ENCODE measurements around the gene TFIP11. TPM values are rescaled to one million over a fixed set of nuclear protein-coding genes. Genes with fewer than 3 reads are reported as not detected.

TFIP11 gene
- total and polyA plus RNA-seq, 2 donors from 2014 or later: 26.7 to 34.2 TPM

- H3K36me3 ChIP-seq (ENCODE audit: control insufficient read depth in 2 of 3, insufficient read depth in 3 of 3, low read length in 3 of 3): peaks cover 0 to 15% (median 9%) of the 10 kb centered on the region in 3 donors
- no peaks in the 10 kb centered on the region for H3K9me3 ChIP-seq (ENCODE audit: control insufficient read depth in 2 of 3, insufficient read depth in 1 of 3, low read length in 3 of 3)
- H3K4me3 ChIP-seq (ENCODE audit: low read length in 3 of 3): no peak overlapping the region
- DNase-seq (no peak), FAIRE-seq (no peak)
- no peak for TF ChIP-seq CTCF (IDR thresholded peaks at IDR 0.05; ENCODE audit: borderline replicate concordance, extremely low read depth, insufficient read depth)
- no peaks in the 10 kb centered on the region for H3K27me3 ChIP-seq (ENCODE audit: control insufficient read depth, insufficient read depth, low read length)
- H3K4me1 ChIP-seq (ENCODE audit: control insufficient read depth in 2 of 3, insufficient read depth in 2 of 3, low read depth in 1 of 3, low read length in 3 of 3): no peaks in the 10 kb centered on the region
- no peak overlapping the region for H3K27ac ChIP-seq (ENCODE audit: low read depth in 2 of 2, low read length in 2 of 2)
- intact Hi-C loops (cut with DNase I): no loop called here
- H3K9ac ChIP-seq (ENCODE audit: low read length in 3 of 3): no peak overlapping the region
These were observed 64.5 kb downstream of the TFIP11 start for GRCh38 chr22:26447584-26448329.

- TF ChIP-seq CTCF (IDR thresholded peaks at IDR 0.05; ENCODE audit: borderline replicate concordance, extremely low read depth, insufficient read depth): no peak
- Histone ChIP-seq H3K27ac (ENCODE audit: low read depth in 2 of 2, low read length in 2 of 2) (no peak overlapping the region), H3K36me3 (ENCODE audit: control insufficient read depth in 2 of 3, insufficient read depth in 3 of 3, low read length in 3 of 3) (peaks cover 0 to 8% (median 3%) of the 10 kb centered on the region in 3 donors), H3K9ac (ENCODE audit: low read length in 3 of 3) (no peak overlapping the region), H3K27me3 (ENCODE audit: control insufficient read depth, insufficient read depth, low read length) (no peaks in the 10 kb centered on the region), H3K4me3 (ENCODE audit: low read length in 3 of 3) (no peak overlapping the region), H3K4me1 (ENCODE audit: control insufficient read depth in 2 of 3, insufficient read depth in 2 of 3, low read depth in 1 of 3, low read length in 3 of 3) (no peaks in the 10 kb centered on the region), H3K9me3 (ENCODE audit: control insufficient read depth in 2 of 3, insufficient read depth in 1 of 3, low read length in 3 of 3) (no peaks in the 10 kb centered on the region)
- FAIRE-seq (no peak), DNase-seq (no peak)
- intact Hi-C loops (cut with DNase I): no loop called here
These were observed 65.3 kb downstream of the TFIP11 start for GRCh38 chr22:26446808-26447515.

- Histone ChIP-seq H3K27ac (ENCODE audit: low read depth in 2 of 2, low read length in 2 of 2) (no peak overlapping the region), H3K36me3 (ENCODE audit: control insufficient read depth in 2 of 3, insufficient read depth in 3 of 3, low read length in 3 of 3) (no peaks in the 10 kb centered on the region), H3K4me3 (ENCODE audit: low read length in 3 of 3) (no peak overlapping the region), H3K9me3 (ENCODE audit: control insufficient read depth in 2 of 3, insufficient read depth in 1 of 3, low read length in 3 of 3) (no peaks in the 10 kb centered on the region), H3K4me1 (ENCODE audit: control insufficient read depth in 2 of 3, insufficient read depth in 2 of 3, low read depth in 1 of 3, low read length in 3 of 3) (no peaks in the 10 kb centered on the region), H3K27me3 (ENCODE audit: control insufficient read depth, insufficient read depth, low read length) (no peaks in the 10 kb centered on the region), H3K9ac (ENCODE audit: low read length in 3 of 3) (no peak overlapping the region)
- DNase-seq: no peak
- TF ChIP-seq CTCF (IDR thresholded peaks at IDR 0.05; ENCODE audit: borderline replicate concordance, extremely low read depth, insufficient read depth): no peak
- no peak for FAIRE-seq
- intact Hi-C loops (cut with DNase I): no loop called here
These were observed 66.5 kb downstream of the TFIP11 start for GRCh38 chr22:26445577-26446275.

Measured in kidney (tissue), 14 donors.